DND-41 (cell line): Measurements from ENCODE around the gene PFKFB1.

ENCODE experiments used
- CTCF ChIP-seq: IDR thresholded peaks from 2 replicates; pipeline ENCODE4 v1.5.1; 2012; ENCODE audit warnings: borderline replicate concordance, low read length, moderate library complexity, mild to moderate bottlenecking; ENCODE audit not compliant: poor library complexity, severe bottlenecking; ENCODE audit errors: extremely low read depth
- EZH2 ChIP-seq: IDR thresholded peaks from 3 replicates; pipeline ENCODE4 v1.6.1; 2012; ENCODE audit warnings: borderline replicate concordance, low read depth, mild to moderate bottlenecking, moderate library complexity, low read length, inconsistent platforms; ENCODE audit not compliant: severe bottlenecking

- TF ChIP-seq CTCF (no peak), EZH2 (no peak)
These were observed 72.5 kb downstream of the PFKFB1 start for GRCh38 chrX:54921427-54922021.
